Uterus (tissue), 4 donors: ENCODE data around the gene ST8SIA5. TPM values are rescaled to one million over a fixed set of nuclear protein-coding genes. Genes with fewer than 3 reads are reported as not detected.

Experiments
- DNase-seq, 2 donors: peaks; one replicate each; pipeline ENCODE4 v3.0.0-alpha.2; 2019 to 2020
- H3K27ac ChIP-seq, 2 donors: fragments of 200-600 bp; sonication (generic); 1 replicate in 1 of 2; 2 replicates in 1 of 2; pipeline ENCODE4 v1.5.1; 2016 to 2018
- H3K27me3 ChIP-seq, 2 donors: fragments of 200-600 bp; sonication (generic); one replicate each; pipeline ENCODE4 v1.5.1; 2018 to 2019; ENCODE audit warnings: control low read depth in 1 of 2
- H3K36me3 ChIP-seq, 2 donors: fragments of 200-600 bp; sonication (generic); one replicate each; pipeline ENCODE4 v1.5.1; 2019; ENCODE audit warnings: control low read depth in 1 of 2
- H3K4me1 ChIP-seq, 2 donors: fragments of 200-600 bp; sonication (generic); one replicate each; pipeline ENCODE4 v1.5.1; 2018 to 2019; ENCODE audit warnings: control low read depth in 1 of 2
- H3K4me3 ChIP-seq, 2 donors: fragments of 200-600 bp; sonication (generic); 1 replicate in 1 of 2; 2 replicates in 1 of 2; pipeline ENCODE4 v1.5.1; 2018 to 2019; ENCODE audit warnings: mild to moderate bottlenecking in 1 of 2
- H3K9me3 ChIP-seq, 2 donors: fragments of 200-600 bp; sonication (generic); one replicate each; pipeline ENCODE4 v1.5.1; 2019; ENCODE audit warnings: control low read depth in 1 of 2
- CTCF ChIP-seq, 4 experiments: fragments of 200-600 bp in 2 of 4; fragments of 450-650 bp in 2 of 4; sonication (generic) in 2 of 4; IDR thresholded peaks; one replicate each; pipeline ENCODE4 v1.5.1; 2016 to 2019; ENCODE audit warnings: antibody characterized with exemption in 4 of 4, mild to moderate bottlenecking in 2 of 4, moderate library complexity in 1 of 4
- POLR2A ChIP-seq, 2 donors: fragments of 450-650 bp; IDR thresholded peaks; one replicate each; pipeline ENCODE4 v1.6.1; 2016; ENCODE audit warnings: antibody characterized with exemption in 2 of 2, mild to moderate bottlenecking in 1 of 2, moderate library complexity in 1 of 2
- intact Hi-C: fragments of 100-400 bp; cut with DNase I; formaldehyde crosslinking; loops from one replicate; pipeline ENCODE4 v1.15.1; 2023; ENCODE audit warnings: low total_unique reads
- total RNA-seq, 4 donors: library from RNA; depleted of rRNA in 3 of 4; stranded (reverse); fragments of >200 nt in 3 of 4; gene quantifications; one replicate each; pipeline versions ENCODE4 v1.1.0 to v1.2.4, GENCODE V29; 2014 to 2023
- donor health status: DM: yes; HTN: yes; CAD: no.

ST8SIA5 gene
- total RNA-seq, 4 donors from 2014 or later: 0.76 TPM; not detected in 3

DNA sequence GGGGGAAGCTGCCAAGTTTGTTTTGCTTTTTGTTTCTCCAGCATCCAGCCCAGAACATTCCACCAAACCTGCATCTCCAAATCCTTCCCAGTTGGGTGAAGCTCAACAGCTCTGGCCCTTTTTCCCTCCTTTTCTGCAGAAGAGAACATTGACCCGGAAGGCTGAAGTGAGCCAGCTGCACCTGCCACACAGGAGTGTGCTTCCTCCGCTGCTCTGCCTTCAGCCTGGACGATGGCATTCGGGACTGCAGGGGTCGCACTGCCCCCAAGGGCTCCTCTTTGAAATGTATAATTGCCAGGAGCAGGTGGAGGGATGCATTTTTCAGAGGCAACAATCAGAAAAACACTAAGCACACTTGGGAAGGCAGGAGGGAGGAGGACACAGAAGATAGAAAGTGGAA lies 41.8 kb downstream of the ST8SIA5 start:
- no peaks in the 10 kb centered on the region for H3K4me1 ChIP-seq
- intact Hi-C loops: no loop called here
- no peak overlapping the region for H3K4me3 ChIP-seq
- H3K27ac ChIP-seq: no peak overlapping the region
- no peaks in the 10 kb centered on the region for H3K9me3 ChIP-seq
- TF ChIP-seq CTCF (IDR thresholded peaks at IDR 0.05) (no peak), POLR2A (IDR thresholded peaks at IDR 0.05) (no peak)
- H3K27me3 ChIP-seq: no peaks in the 10 kb centered on the region
- no peak for DNase-seq
- H3K36me3 ChIP-seq: no peaks in the 10 kb centered on the region

DNA sequence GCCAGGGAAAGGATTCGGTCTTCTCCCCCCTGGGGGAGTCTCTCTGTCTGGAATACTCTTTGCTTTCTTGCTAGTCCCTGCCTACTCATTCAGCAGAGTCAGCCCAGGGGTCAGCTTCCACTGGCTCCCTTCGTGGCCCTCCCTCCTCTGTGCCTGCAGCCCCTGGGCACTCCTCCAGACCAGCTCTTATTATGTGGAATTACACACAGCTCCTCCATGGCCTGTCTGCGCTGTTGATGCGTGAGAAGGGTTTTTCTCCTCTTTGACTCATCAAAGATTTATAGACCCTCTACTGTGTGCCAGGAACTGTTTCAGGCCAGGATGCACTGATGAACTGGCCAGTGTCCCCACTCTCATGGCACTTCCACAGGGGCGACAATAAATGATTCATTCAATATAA lies 44.4 kb downstream of the ST8SIA5 start:
- intact Hi-C loops: no loop called here
- Histone ChIP-seq H3K27me3 (no peaks in the 10 kb centered on the region), H3K4me3 (no peak overlapping the region), H3K27ac (no peak overlapping the region), H3K36me3 (no peaks in the 10 kb centered on the region), H3K9me3 (no peaks in the 10 kb centered on the region), H3K4me1 (no peaks in the 10 kb centered on the region)
- DNase-seq: no peak
- TF ChIP-seq POLR2A (IDR thresholded peaks at IDR 0.05) (no peak), CTCF (IDR thresholded peaks at IDR 0.05) (no peak)

GRCh38 chr18:46711444-46711863 lies 45.4 kb downstream of the ST8SIA5 start:
- H3K36me3 ChIP-seq: no peaks in the 10 kb centered on the region
- H3K4me1 ChIP-seq: no peaks in the 10 kb centered on the region
- H3K27me3 ChIP-seq: no peaks in the 10 kb centered on the region
- intact Hi-C loops: no loop called here
- no peaks in the 10 kb centered on the region for H3K9me3 ChIP-seq
- H3K4me3 ChIP-seq: no peak overlapping the region
- TF ChIP-seq POLR2A (IDR thresholded peaks at IDR 0.05) (no peak), CTCF (IDR thresholded peaks at IDR 0.05) (no peak)
- H3K27ac ChIP-seq: no peak overlapping the region
- no peak for DNase-seq

DNA sequence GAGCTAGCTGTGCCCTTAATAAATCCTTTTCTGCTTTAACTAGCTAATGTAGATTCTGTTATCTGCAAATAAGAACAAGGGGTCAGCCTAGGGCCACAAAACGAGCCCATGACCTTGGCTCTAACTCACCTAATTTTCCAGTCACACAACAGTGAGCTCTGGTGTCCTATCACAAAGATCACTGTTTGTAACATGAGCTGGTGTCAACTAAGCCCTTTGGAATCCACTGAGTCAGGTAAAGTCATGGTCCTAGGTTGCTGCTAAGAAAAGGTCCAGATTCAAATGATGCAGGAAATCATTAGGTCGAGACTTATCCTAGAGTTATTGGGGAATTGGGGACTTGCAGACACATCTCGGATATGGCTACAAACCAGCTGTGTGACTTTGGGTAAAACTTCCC lies 49.9 kb downstream of the ST8SIA5 start:
- Histone ChIP-seq H3K9me3 (no peaks in the 10 kb centered on the region), H3K27ac (no peak overlapping the region), H3K27me3 (no peaks in the 10 kb centered on the region), H3K4me3 (no peak overlapping the region), H3K36me3 (no peaks in the 10 kb centered on the region), H3K4me1 (no peaks in the 10 kb centered on the region)
- TF ChIP-seq CTCF (IDR thresholded peaks at IDR 0.05) (no peak), POLR2A (IDR thresholded peaks at IDR 0.05) (no peak)
- intact Hi-C loops: no loop called here
- no peak for DNase-seq

GRCh38 chr18:46705521-46705920 lies 51.3 kb downstream of the ST8SIA5 start:
- TF ChIP-seq CTCF (IDR thresholded peaks at IDR 0.05) (no peak), POLR2A (IDR thresholded peaks at IDR 0.05) (no peak)
- H3K4me3 ChIP-seq: no peak overlapping the region
- no peaks in the 10 kb centered on the region for H3K4me1 ChIP-seq
- intact Hi-C loops: no loop called here
- DNase-seq: no peak
- no peak overlapping the region for H3K27ac ChIP-seq
- H3K9me3 ChIP-seq: no peaks in the 10 kb centered on the region
- H3K27me3 ChIP-seq: no peaks in the 10 kb centered on the region
- no peaks in the 10 kb centered on the region for H3K36me3 ChIP-seq
